HCT116 (cell line): ENCODE results near the gene ALKBH6. TPM values are rescaled to one million over a fixed set of nuclear protein-coding genes. Genes with fewer than 3 reads are reported as not detected.

Experiments used
- ATAC-seq: fragments of 200-7000 bp; cut with Tn5 transposase; 2 replicates; pipeline ENCODE4 v1.9.1; 2020; ENCODE audit warnings: mild to moderate bottlenecking, moderate library complexity
- BruUV-seq: library from RNA; stranded (reverse); fragments of 400-500 nt; replicated peaks from 2 replicates; lab custom pipeline; 2021; lab: Mats Ljungman, UMichigan
- CTCF ChIA-PET: fragments of 300-600 bp; sonication (Branson Sonifier 250); formaldehyde crosslinking; loops from one replicate; lab custom pipeline; 2021; ENCODE audit warnings: antibody characterized with exemption; lab: Charles Lee
- POLR2A ChIA-PET: fragments of 300-600, 350-600 bp; sonication (Branson Sonifier 250); formaldehyde crosslinking; loops from one replicate; lab custom pipeline; 2021; ENCODE audit warnings: antibody characterized with exemption; lab: Charles Lee
- RAD21 ChIA-PET, 2 experiments: fragments of 300-600 bp; sonication (Branson Sonifier 250); formaldehyde crosslinking; loops; one replicate each; lab custom pipeline; 2023; ENCODE audit warnings: low total read pairs in 2 of 2; ENCODE audit not compliant: uncharacterized antibody in 2 of 2, unreplicated experiment in 2 of 2, low non-redundant PET in 1 of 2; lab: Charles Lee
- DNase-seq: peaks from one replicate; pipeline ENCODE4 v3.0.0-alpha.2; 2010; ENCODE audit warnings: low read depth, low spot score
- H2AFZ ChIP-seq: fragments of 200-600 bp; shearing (Covaris generic), sonication (generic); 2 replicates; pipeline ENCODE4 v1.6.1; 2017; ENCODE audit warnings: low read depth, mixed run types, mixed read lengths, antibody characterized with exemption, low read length; ENCODE audit not compliant: poor library complexity, severe bottlenecking
- H3K27ac ChIP-seq: 2 replicates; pipeline ENCODE4 v1.5.1; 2012; ENCODE audit warnings: low read depth, low read length
- H3K27me3 ChIP-seq: fragments of 200-600 bp; sonication (generic); 2 replicates; pipeline ENCODE4 v1.6.1; 2016; ENCODE audit warnings: mixed run types, low read length, mixed read lengths; ENCODE audit not compliant: insufficient read depth
- H3K36me3 ChIP-seq, 2 experiments: fragments of 200-500 bp in 1 of 2; fragments of 200-600 bp in 1 of 2; sonication (Bioruptor generic) in 1 of 2; sonication (generic) in 1 of 2; 2 replicates each; pipeline versions ENCODE4 v1.5.1 to v1.6.1; 2014 to 2016; ENCODE audit warnings: low read length in 2 of 2, inconsistent platforms in 1 of 2, mixed read lengths in 1 of 2, mixed run types in 1 of 2; ENCODE audit not compliant: insufficient read depth in 2 of 2, control insufficient read depth in 1 of 2
- H3K4me1 ChIP-seq, 2 experiments: fragments of 200-600 bp in 1 of 2; sonication (generic) in 1 of 2; 2 replicates each; pipeline versions ENCODE4 v1.5.1 to v1.6.1; 2012 to 2017; ENCODE audit warnings: low read length in 2 of 2, inconsistent platforms in 1 of 2, mild to moderate bottlenecking in 1 of 2, mixed read lengths in 1 of 2, mixed run types in 1 of 2, moderate library complexity in 1 of 2; ENCODE audit not compliant: insufficient read depth in 2 of 2, control insufficient read depth in 1 of 2
- H3K4me2 ChIP-seq: fragments of 200-600 bp; sonication (generic); 2 replicates; pipeline ENCODE4 v1.6.1; 2017; ENCODE audit warnings: mixed run types, low read length, mixed read lengths
- H3K4me3 ChIP-seq, 2 experiments: fragments of 200-600 bp in 1 of 2; sonication (generic) in 1 of 2; replicated peaks in 1 of 2; 2 replicates each; pipeline ENCODE4 v1.5.1; 2011 to 2016; ENCODE audit warnings: low read length in 2 of 2, control low read depth in 1 of 2, low read depth in 1 of 2, mild to moderate bottlenecking in 1 of 2, mixed read lengths in 1 of 2, mixed run types in 1 of 2
- H3K79me2 ChIP-seq: fragments of 200-600 bp; sonication (generic); 2 replicates; pipeline ENCODE4 v1.6.1; 2017; ENCODE audit warnings: mild to moderate bottlenecking, mixed run types, low read length, moderate library complexity, mixed read lengths; ENCODE audit not compliant: insufficient read depth
- H3K9ac ChIP-seq: fragments of 200-600 bp; sonication (generic); 2 replicates; pipeline ENCODE4 v1.6.1; 2016; ENCODE audit warnings: low read length, mixed read lengths
- H3K9me2 ChIP-seq: fragments of 200-600 bp; sonication (generic), shearing (Covaris generic); 2 replicates; pipeline ENCODE4 v1.6.1; 2017; ENCODE audit warnings: mixed run types, mild to moderate bottlenecking, moderate library complexity; ENCODE audit not compliant: insufficient read depth
- H3K9me3 ChIP-seq, 2 experiments: fragments of 200-500 bp in 1 of 2; fragments of 200-600 bp in 1 of 2; sonication (Bioruptor generic) in 1 of 2; sonication (generic) in 1 of 2; 2 replicates each; pipeline ENCODE4 v1.6.1; 2014 to 2017; ENCODE audit warnings: low read length in 2 of 2, mixed read lengths in 2 of 2, inconsistent platforms in 1 of 2, low read depth in 1 of 2, mild to moderate bottlenecking in 1 of 2, mixed run types in 1 of 2, moderate library complexity in 1 of 2; ENCODE audit not compliant: control insufficient read depth in 1 of 2, insufficient read depth in 1 of 2
- H4K20me1 ChIP-seq: fragments of 200-600 bp; sonication (generic), shearing (Covaris generic); 2 replicates; pipeline ENCODE4 v1.6.1; 2017; ENCODE audit warnings: mixed run types, mild to moderate bottlenecking, moderate library complexity; ENCODE audit not compliant: insufficient read depth
- EZH2 ChIP-seq: fragments of 200-600 bp; sonication (generic); IDR thresholded peaks from 2 replicates; pipeline ENCODE4 v1.6.1; 2017; ENCODE audit warnings: antibody characterized with exemption, mixed run types
- EZH2phosphoT487 ChIP-seq: fragments of 200-600 bp; IDR thresholded peaks from 2 replicates; pipeline ENCODE4 v1.6.1; 2018; ENCODE audit warnings: antibody characterized with exemption, borderline replicate concordance
- intact Hi-C: fragments of 100-400 bp; cut with micrococcal nuclease; formaldehyde crosslinking; loops from 2 replicates; pipeline ENCODE4 v1.10.0; 2022
- total RNA-seq: library from RNA; stranded (reverse); gene quantifications from one replicate; pipeline ENCODE4 v1.2.1, GENCODE V29; 2021; ENCODE audit not compliant: unreplicated experiment
- TF ChIP-seq, protein P1 (sequence below), 3 experiments: fragments of 200-600 bp in 1 of 3; sonication (generic) in 1 of 3; IDR thresholded peaks in 2 of 3; conservative IDR thresholded peaks in 1 of 3; 2 replicates each; pipeline ENCODE4 v1.5.1; 2012 to 2017; ENCODE audit warnings: low read depth in 2 of 3, low read length in 2 of 3, antibody characterized with exemption in 1 of 3, borderline replicate concordance in 1 of 3, control low read depth in 1 of 3, mild to moderate bottlenecking in 1 of 3, mixed read lengths in 1 of 3, mixed run types in 1 of 3, moderate library complexity in 1 of 3; ENCODE audit not compliant: insufficient read depth in 1 of 3
- TF ChIP-seq, protein P2 (sequence below): IDR thresholded peaks from 2 replicates; pipeline ENCODE4 v1.6.1; 2011; ENCODE audit warnings: mild to moderate bottlenecking, low read length, moderate library complexity; ENCODE audit not compliant: insufficient replicate concordance; ENCODE audit errors: extremely low read depth

ALKBH6 gene
- total RNA-seq, 1 experiment from 2014 or later, result 28.6 TPM

DNA sequence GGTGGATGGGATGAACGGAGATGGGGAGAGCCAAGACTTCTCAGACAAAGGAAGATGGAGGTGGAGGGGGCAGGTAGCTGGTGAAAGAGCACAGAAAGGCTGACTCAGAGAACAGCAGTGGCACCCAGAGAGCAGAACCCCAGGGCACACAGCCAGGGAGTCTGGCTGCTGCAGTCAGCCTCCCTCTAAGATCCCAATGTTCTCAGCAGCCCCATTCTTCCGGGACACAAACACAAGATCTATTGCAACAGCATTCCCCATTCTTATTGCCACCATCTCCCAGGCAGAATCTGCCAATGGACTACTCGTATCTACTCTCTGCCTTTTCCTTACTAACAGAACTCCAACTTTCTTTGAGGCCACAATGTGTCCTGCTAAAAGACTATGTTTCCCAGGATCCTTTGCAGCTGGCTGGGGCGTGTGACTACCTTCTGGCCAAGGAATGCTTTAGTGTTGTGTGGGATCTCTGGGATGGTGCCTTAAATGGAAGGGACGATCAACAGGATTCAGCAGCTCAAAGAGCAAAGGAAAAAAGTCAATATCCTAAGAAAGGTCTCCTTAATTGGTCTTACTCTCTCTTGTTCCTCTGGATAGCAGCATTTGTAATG, 32.5 kb upstream of the ALKBH6 start:
- no peak for DNase-seq
- RAD21 ChIA-PET, result no interaction called here

DNA sequence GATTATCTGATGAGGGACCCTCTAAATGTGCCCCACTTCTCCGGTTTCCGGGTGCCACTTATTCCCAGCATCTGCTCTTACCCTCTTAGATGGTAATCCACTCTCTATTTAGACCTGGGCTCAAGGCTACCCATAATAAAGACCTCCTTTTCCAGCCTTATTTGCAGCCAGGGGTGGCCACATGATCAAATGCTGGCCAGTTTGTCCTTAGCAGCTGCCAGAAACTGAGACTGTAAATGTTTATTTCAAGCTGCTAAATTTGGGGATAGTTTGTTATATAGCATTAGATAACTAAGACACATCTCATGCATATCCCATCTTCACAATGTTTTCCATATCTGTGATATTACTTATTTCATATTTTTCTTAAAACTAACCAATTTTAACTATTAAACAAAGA, 29.9 kb upstream of the ALKBH6 start:
- no peaks in the 10 kb centered on the region for H3K27me3 ChIP-seq
- no peaks in the 10 kb centered on the region for H3K36me3 ChIP-seq
- peaks cover 0 to 3% of the 10 kb centered on the region in 2 experiments; a peak in 2 of 4 replicates for H3K4me1 ChIP-seq
- TF ChIP-seq EZH2phosphoT487 (no peak), EZH2 (no peak)
- TF ChIP-seq, protein P1, sequence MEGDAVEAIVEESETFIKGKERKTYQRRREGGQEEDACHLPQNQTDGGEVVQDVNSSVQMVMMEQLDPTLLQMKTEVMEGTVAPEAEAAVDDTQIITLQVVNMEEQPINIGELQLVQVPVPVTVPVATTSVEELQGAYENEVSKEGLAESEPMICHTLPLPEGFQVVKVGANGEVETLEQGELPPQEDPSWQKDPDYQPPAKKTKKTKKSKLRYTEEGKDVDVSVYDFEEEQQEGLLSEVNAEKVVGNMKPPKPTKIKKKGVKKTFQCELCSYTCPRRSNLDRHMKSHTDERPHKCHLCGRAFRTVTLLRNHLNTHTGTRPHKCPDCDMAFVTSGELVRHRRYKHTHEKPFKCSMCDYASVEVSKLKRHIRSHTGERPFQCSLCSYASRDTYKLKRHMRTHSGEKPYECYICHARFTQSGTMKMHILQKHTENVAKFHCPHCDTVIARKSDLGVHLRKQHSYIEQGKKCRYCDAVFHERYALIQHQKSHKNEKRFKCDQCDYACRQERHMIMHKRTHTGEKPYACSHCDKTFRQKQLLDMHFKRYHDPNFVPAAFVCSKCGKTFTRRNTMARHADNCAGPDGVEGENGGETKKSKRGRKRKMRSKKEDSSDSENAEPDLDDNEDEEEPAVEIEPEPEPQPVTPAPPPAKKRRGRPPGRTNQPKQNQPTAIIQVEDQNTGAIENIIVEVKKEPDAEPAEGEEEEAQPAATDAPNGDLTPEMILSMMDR (IDR thresholded peaks at IDR 0.05 in 2 of 3, conservative IDR thresholded peaks at IDR 0.05 in 1 of 3; ENCODE audit: borderline replicate concordance in 1 of 3, insufficient read depth in 1 of 3, low read depth in 2 of 3, low read length in 2 of 3), result no peak
- H3K79me2 ChIP-seq, result no peaks in the 10 kb centered on the region
- POLR2A ChIA-PET, result interaction anchor here (1.1 kb wide), 1 partner anchor 10 kb away, joined by 3 read pairs; the partner anchor contains the start of gene THAP8
- intact Hi-C loops, result no loop called here
- ATAC-seq (no peak), DNase-seq (no peak)
- H2AFZ ChIP-seq, result no peak overlapping the region
- no peak overlapping the region for H3K9ac ChIP-seq
- no peaks in the 10 kb centered on the region for H3K9me2 ChIP-seq
- H3K4me3 ChIP-seq, result no peak overlapping the region
- H3K4me2 ChIP-seq, result no peak overlapping the region
- no peaks in the 10 kb centered on the region for H3K9me3 ChIP-seq
- CTCF ChIA-PET, result no interaction called here
- no TSS peak for BruUV-seq
- H4K20me1 ChIP-seq, result no peaks in the 10 kb centered on the region
- RAD21 ChIA-PET, result no interaction called here
- no peak overlapping the region for H3K27ac ChIP-seq

More for the DNA sequence above, 32.5 kb upstream of the ALKBH6 start:
- no TSS peak for BruUV-seq
- Histone ChIP-seq H2AFZ (no peak overlapping the region), H3K4me2 (no peak overlapping the region), H3K4me1 (peaks cover under 1 to 16% of the 10 kb centered on the region in 2 experiments; a peak in 3 of 4 replicates), H3K9me3 (no peaks in the 10 kb centered on the region), H3K36me3 (no peaks in the 10 kb centered on the region), H3K27me3 (no peaks in the 10 kb centered on the region), H3K79me2 (no peaks in the 10 kb centered on the region), H4K20me1 (no peaks in the 10 kb centered on the region), H3K4me3 (no peak overlapping the region), H3K9ac (no peak overlapping the region), H3K9me2 (no peaks in the 10 kb centered on the region), H3K27ac (no peak overlapping the region)
- CTCF ChIA-PET, result no interaction called here
- TF ChIP-seq, protein P2, sequence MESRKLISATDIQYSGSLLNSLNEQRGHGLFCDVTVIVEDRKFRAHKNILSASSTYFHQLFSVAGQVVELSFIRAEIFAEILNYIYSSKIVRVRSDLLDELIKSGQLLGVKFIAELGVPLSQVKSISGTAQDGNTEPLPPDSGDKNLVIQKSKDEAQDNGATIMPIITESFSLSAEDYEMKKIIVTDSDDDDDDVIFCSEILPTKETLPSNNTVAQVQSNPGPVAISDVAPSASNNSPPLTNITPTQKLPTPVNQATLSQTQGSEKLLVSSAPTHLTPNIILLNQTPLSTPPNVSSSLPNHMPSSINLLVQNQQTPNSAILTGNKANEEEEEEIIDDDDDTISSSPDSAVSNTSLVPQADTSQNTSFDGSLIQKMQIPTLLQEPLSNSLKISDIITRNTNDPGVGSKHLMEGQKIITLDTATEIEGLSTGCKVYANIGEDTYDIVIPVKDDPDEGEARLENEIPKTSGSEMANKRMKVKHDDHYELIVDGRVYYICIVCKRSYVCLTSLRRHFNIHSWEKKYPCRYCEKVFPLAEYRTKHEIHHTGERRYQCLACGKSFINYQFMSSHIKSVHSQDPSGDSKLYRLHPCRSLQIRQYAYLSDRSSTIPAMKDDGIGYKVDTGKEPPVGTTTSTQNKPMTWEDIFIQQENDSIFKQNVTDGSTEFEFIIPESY, result no peak
- ATAC-seq, result no peak
- POLR2A ChIA-PET, result no interaction called here
- intact Hi-C loops, result no loop called here
